Coronary artery (tissue), 2 donors: ENCODE results near the gene RNPEP.

Experiments used
- DNase-seq: peaks from one replicate; pipeline ENCODE4 v3.0.0-alpha.2; 2017; ENCODE audit warnings: low spot score
- H3K27ac ChIP-seq, 2 donors: fragments of 200-600 bp; sonication (generic); one replicate each; pipeline ENCODE4 v1.5.1; 2016 to 2019
- H3K4me3 ChIP-seq: fragments of 200-600 bp; sonication (generic); 2 replicates; pipeline ENCODE4 v1.5.1; 2016; ENCODE audit warnings: mild to moderate bottlenecking, moderate library complexity
- CTCF ChIP-seq: fragments of 200-600 bp; sonication (generic); IDR thresholded peaks from one replicate; pipeline ENCODE4 v1.5.1; 2019; ENCODE audit warnings: antibody characterized with exemption

Gene RNPEP

GRCh38 chr1:201964261-201964660 is 18.2 kb upstream of the RNPEP start:
- Histone ChIP-seq H3K4me3 (no peak overlapping the region), H3K27ac (no peak overlapping the region)
- TF ChIP-seq CTCF = no peak
- no peak for DNase-seq

- Histone ChIP-seq H3K27ac (no peak overlapping the region), H3K4me3 (no peak overlapping the region)
- TF ChIP-seq CTCF = no peak
- no peak for DNase-seq
These were observed 16.3 kb upstream of the RNPEP start for GRCh38 chr1:201966171-201966570.

- Histone ChIP-seq H3K27ac (no peak overlapping the region), H3K4me3 (no peak overlapping the region)
- no peak for DNase-seq
- no peak for TF ChIP-seq CTCF
These were observed 14.1 kb upstream of the RNPEP start for GRCh38 chr1:201968202-201968925.

- no peak for DNase-seq
- TF ChIP-seq CTCF = no peak
These were observed 11.9 kb upstream of the RNPEP start for GRCh38 chr1:201970334-201971159.

GRCh38 chr1:201982082-201982622 is 296 bp upstream of the RNPEP start:
- H3K27ac ChIP-seq = peak overlapping the region in 1 of 2 donors; percentile 96
- H3K4me3 ChIP-seq = peak overlapping the region; percentile 97
- no peak for TF ChIP-seq CTCF
- peak; percentile 88 for DNase-seq

More at GRCh38 chr1:201970334-201971159, 11.9 kb upstream of the RNPEP start:
- peak overlapping the region in 1 of 2 donors; percentile 27 for H3K27ac ChIP-seq
- H3K4me3 ChIP-seq = no peak overlapping the region

- DNase-seq = no peak
- Histone ChIP-seq H3K4me3 (peak overlapping the region; percentile 97), H3K27ac (peak overlapping the region; percentile 64 to 96)
- no peak for TF ChIP-seq CTCF
These were observed 945 bp downstream of the RNPEP start for GRCh38 chr1:201983380-201983805.
